Gastroesophageal sphincter (tissue), 3 donors: Measurements from ENCODE around the gene GLB1L3.

Experiments used
- CTCF ChIP-seq, 4 experiments: fragments of 200-600 bp in 2 of 4; fragments of 450-650 bp in 2 of 4; sonication (generic) in 1 of 4; IDR thresholded peaks; one replicate each; pipeline ENCODE4 v1.5.1; 2017 to 2019; ENCODE audit warnings: antibody characterized with exemption in 4 of 4, mild to moderate bottlenecking in 2 of 4, moderate library complexity in 2 of 4
- POLR2A ChIP-seq, 2 donors: fragments of 450-650 bp; IDR thresholded peaks; one replicate each; pipeline ENCODE4 v1.6.1; 2017; ENCODE audit warnings: antibody characterized with exemption in 2 of 2, mild to moderate bottlenecking in 2 of 2, moderate library complexity in 1 of 2

DNA sequence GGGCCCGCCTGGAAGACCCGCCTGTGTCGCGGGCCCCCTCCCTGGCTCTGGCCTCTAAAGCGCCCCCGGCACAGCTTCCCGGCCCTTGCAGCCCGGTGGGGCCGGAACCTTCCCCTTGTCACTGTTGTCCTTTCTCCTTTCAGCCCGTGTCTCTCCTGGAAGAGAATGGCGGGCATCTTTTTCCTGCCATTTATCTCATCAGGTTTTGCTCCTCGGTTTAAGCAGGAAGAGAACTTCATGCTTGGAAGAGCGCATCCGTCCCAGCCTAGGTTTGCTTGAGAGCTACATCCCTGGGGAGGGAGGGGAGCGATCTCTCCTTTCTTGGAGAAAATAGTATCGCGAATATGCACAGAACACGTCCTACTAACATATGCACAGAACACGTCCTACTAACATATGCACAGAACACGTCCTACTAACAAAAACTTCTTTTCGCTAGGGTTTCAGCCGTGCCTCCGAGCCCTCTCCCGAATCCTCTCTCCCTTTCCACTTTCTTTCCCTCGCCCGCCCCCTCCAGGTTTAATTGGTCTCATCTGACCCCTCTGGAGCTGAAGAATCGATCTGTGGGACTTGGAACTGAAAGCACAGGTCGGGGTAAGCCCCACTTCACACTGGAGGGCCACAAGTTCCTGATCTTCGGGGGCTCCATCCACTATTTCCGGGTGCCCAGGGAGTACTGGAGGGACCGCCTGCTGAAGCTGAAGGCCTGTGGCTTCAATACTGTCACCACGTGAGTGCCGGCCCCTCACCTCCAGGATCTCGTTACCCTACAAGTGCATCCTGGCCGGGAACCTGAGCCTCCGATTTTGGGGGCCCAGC lies 1.2 kb downstream of the GLB1L3 start:
- TF ChIP-seq POLR2A (IDR thresholded peaks at IDR 0.05) (no peak), CTCF (IDR thresholded peaks at IDR 0.05) (no peak)
